Posterior cingulate gyrus (tissue), 11 donors: ENCODE data around the gene CHCHD3.

ENCODE experiments used
- DNase-seq, 10 donors: peaks; one replicate each; pipeline versions ENCODE4 v3.0.0 to v3.0.0-alpha.2; 2020 to 2021; ENCODE audit warnings: mixed read lengths in 3 of 10
- intact Hi-C: fragments of 100-400 bp; cut with DNase I; formaldehyde crosslinking; loops from one replicate; pipeline ENCODE4 v1.15.1; 2023

The CHCHD3 gene

DNA sequence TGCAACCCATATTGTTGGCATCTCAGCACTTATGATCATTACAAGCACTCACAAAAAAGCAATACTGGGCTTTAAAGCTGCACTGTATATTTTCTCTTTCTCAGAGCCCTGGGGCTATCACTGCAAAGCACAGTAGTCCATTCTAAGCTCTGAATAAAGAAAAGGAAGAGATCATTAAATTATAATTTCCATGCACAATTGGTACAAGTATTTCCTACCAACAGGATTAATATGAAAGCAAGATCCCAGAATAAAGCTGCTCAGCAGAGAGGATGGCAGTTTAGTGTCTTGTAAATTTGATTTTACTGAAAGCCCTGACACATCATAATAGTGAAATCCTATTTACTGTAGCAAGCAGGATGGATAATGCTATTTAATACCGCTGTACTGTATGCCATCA, 205.3 kb downstream of the CHCHD3 start:
- DNase-seq: no peak

GRCh38 chr7:132872034-132872433, 209.9 kb downstream of the CHCHD3 start:
- DNase-seq: no peak
- intact Hi-C loops: no loop called here

More for the DNA sequence above, 205.3 kb downstream of the CHCHD3 start:
- intact Hi-C loops: no loop called here

DNA sequence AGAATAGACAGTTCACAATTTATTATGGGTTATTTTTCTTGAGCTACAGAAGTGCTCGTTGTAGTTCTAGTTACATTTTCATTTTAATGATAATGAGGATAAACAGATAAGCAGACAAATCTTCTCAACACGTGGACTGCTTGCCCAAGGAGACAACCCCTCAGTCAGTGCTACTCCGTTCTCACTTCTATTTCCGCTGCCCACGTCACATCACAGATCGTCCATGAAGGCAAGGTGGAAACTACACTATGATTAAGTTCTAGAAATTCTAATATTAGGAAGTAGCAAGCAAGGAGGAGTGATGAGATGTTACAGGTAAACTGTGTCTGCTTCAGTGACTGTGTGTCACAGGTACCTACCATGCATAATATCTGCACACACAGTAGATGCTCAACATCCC, 210.5 kb downstream of the CHCHD3 start:
- DNase-seq: no peak
- intact Hi-C loops: no loop called here

- DNase-seq: no peak
- intact Hi-C loops: no loop called here
Observed at GRCh38 chr7:132869166-132869861, 212.6 kb downstream of the CHCHD3 start.

GRCh38 chr7:132866551-132866950, 215.3 kb downstream of the CHCHD3 start:
- DNase-seq: no peak
- intact Hi-C loops: no loop called here

DNA sequence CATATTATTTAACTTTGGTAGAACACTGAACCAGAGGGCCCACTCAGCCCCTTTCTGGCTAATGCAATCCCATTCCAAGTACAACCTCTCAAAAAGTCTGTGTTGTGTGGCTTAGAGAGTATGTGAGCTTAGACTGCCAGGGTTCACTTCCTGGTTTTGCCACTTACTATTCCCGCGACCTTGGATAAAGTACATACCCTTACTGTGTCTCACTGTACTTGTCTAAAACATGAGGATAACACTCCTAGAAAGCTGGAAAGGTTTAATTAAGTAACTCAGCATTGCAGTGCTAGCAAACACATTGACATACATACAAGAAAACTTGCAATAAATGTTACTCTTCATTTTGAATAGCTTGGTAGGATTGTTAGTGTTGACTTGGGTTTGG, 215.8 kb downstream of the CHCHD3 start:
- no peak for DNase-seq
- intact Hi-C loops: no loop called here

- intact Hi-C loops: no loop called here
- DNase-seq: no peak
Observed at GRCh38 chr7:132865366-132866143, 216.3 kb downstream of the CHCHD3 start.

GRCh38 chr7:132861940-132862554, 219.8 kb downstream of the CHCHD3 start:
- intact Hi-C loops: no loop called here
- DNase-seq: no peak

- intact Hi-C loops: no loop called here
Observed at GRCh38 chr7:132861424-132861823, 220.5 kb downstream of the CHCHD3 start.

GRCh38 chr7:132859199-132859598, 222.7 kb downstream of the CHCHD3 start:
- DNase-seq: no peak
- intact Hi-C loops: no loop called here

More at GRCh38 chr7:132861424-132861823, 220.5 kb downstream of the CHCHD3 start:
- DNase-seq: no peak

- intact Hi-C loops: no loop called here
- no peak for DNase-seq
Observed at GRCh38 chr7:132858760-132859159, 223.1 kb downstream of the CHCHD3 start.

DNA sequence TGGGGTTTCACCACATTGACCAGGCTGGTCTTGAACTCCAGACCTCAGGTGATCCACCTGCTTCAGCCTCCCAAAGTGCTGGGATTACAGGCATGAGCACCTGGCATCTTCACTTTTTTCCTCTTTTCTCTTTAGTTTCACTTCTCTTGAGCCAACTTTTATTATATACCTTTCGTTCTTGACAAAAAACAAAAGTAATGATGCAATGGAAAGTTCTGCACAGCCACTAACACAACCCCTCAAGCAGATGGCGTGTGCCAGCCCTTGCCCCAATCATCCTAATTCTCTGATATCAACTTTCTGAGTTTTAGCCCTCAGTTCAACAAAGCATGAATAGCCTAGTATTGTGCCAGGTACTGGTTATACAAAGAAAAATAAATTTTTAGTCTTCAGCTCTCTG, 223.6 kb downstream of the CHCHD3 start:
- intact Hi-C loops: no loop called here
- DNase-seq: no peak

- intact Hi-C loops: no loop called here
- no peak for DNase-seq
Observed at GRCh38 chr7:132857703-132858102, 224.2 kb downstream of the CHCHD3 start.

- DNase-seq: no peak
- intact Hi-C loops: no loop called here
Observed at GRCh38 chr7:132857031-132857430, 224.9 kb downstream of the CHCHD3 start.

GRCh38 chr7:132856416-132856815, 225.5 kb downstream of the CHCHD3 start:
- DNase-seq: no peak
- intact Hi-C loops: no loop called here

GRCh38 chr7:132855901-132856300, 226.0 kb downstream of the CHCHD3 start:
- DNase-seq: no peak
- intact Hi-C loops: no loop called here

DNA sequence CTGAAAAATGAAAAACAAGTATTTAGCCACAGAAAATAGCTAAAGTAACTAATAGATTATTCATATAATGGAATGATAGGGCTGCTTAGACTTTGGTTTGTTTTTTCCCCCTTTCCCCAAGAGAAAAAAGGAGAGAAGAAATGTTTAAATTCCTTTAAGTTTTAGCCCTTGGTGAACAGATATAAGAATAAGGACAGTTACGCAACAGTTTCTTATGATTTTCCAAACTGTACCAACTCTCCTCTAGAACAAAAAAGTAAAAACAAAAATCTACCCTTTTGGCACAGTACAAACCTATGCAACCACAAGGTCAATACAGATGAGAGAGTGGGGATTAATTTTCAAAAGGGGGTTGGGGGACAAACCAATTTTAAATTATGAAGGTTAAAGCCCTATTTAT, 227.7 kb downstream of the CHCHD3 start:
- intact Hi-C loops: no loop called here
- DNase-seq: no peak

DNA sequence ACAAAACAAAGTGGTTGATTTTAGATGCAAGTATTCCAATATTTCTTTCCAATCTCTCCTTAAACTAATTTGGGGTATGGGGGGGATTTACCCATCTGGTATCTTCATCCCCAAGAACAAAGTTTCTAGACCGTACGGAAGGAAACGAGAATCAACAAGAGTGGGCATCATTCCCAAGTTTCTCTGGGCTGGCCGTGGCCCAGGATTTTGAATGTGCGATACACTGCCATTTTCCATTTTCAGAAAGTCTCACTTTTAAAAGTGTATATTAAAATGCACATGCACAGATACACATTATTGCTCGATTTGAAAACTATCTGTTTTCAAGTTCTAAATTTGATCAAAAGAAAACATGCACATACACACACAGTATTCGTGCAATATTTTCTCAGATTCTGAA, 234.5 kb downstream of the CHCHD3 start:
- DNase-seq: peak in 1 of 10 donors; percentile 72
- intact Hi-C loops: no loop called here

GRCh38 chr7:132846086-132846485, 235.8 kb downstream of the CHCHD3 start:
- no peak for DNase-seq
- intact Hi-C loops: no loop called here

- no peak for DNase-seq
- intact Hi-C loops: no loop called here
Observed at GRCh38 chr7:132842478-132842877, 239.4 kb downstream of the CHCHD3 start.

DNA sequence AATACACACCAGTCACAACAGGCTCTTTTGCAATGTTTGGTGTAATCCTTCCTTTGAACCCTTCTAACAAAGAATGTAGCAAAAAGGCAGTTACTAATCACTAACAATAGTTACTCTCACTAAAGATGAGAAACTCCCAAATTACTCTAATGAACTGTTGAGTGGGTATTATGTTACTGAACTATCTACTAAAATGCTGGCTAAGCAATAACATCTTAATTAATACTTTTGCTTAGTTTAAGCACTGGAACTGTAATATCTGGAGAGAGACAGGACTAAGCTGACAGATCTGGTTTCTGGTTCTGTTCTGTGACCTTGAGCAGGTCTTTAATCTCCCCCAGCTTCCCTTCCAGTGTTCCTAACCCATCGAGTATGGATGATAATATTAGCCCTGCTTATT, 241.7 kb downstream of the CHCHD3 start:
- DNase-seq: no peak
- intact Hi-C loops: no loop called here

DNA sequence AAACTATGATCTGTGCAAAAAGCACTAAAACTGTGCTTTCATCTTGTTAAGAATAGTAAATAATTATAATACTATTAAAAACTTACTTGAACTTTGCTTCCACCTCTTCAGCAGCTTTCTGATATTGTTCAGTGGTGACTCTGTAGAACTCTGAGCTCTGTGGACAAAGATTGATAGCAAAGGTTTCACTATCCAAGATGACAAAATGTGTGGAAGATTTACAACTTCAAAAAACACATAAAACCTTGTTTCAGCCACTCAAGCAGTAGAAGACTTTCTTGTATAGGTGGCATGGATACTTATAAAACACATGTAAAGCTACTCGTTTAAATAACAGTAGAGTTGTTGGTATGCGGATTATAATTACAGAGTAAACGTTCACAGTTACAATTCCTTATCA, 243.6 kb downstream of the CHCHD3 start:
- intact Hi-C loops: no loop called here
- DNase-seq: no peak
